SK-N-SH treated with all-trans-retinoic acid at 6 μM for 48 hours (cell line): ENCODE results near the gene OST4.

Experiments used
- BACH2 ChIP-seq: fragments of 250-450 bp; sonication (Bioruptor Pico); IDR thresholded peaks from 2 replicates; pipeline ENCODE4 v1.9.0; 2021; ENCODE audit warnings: mild to moderate bottlenecking, borderline replicate concordance
- CSDC2 ChIP-seq: fragments of 250-450 bp; sonication (Bioruptor Pico); IDR thresholded peaks from 2 replicates; pipeline ENCODE4 v1.5.0; 2020; ENCODE audit warnings: mild to moderate bottlenecking, moderate library complexity
- CSRNP3 ChIP-seq: fragments of 250-450 bp; sonication (Bioruptor Pico); IDR thresholded peaks from 2 replicates; pipeline ENCODE4 v1.5.1; 2021; ENCODE audit warnings: mild to moderate bottlenecking, moderate library complexity
- ESRRG ChIP-seq: fragments of 250-450 bp; sonication (Bioruptor Pico); IDR thresholded peaks from 2 replicates; pipeline ENCODE4 v1.6.1; 2021; ENCODE audit warnings: mild to moderate bottlenecking
- PATZ1 ChIP-seq: fragments of 250-450 bp; sonication (Bioruptor Pico); IDR thresholded peaks from 2 replicates; pipeline ENCODE4 v1.8.0; 2020; ENCODE audit warnings: mild to moderate bottlenecking, moderate library complexity, borderline replicate concordance
- POU6F1 ChIP-seq: fragments of 250-450 bp; sonication (Bioruptor Pico); IDR thresholded peaks from 2 replicates; pipeline ENCODE4 v1.8.0; 2021; ENCODE audit warnings: low read depth, mild to moderate bottlenecking, moderate library complexity, borderline replicate concordance
- RARB ChIP-seq: fragments of 250-450 bp; sonication (Bioruptor Pico); IDR thresholded peaks from 2 replicates; pipeline ENCODE4 v1.8.0; 2021; ENCODE audit warnings: mild to moderate bottlenecking, moderate library complexity
- TCF4 ChIP-seq: fragments of 250-450 bp; sonication (Bioruptor Pico); IDR thresholded peaks from 2 replicates; pipeline ENCODE4 v1.8.0; 2021; ENCODE audit warnings: mild to moderate bottlenecking, moderate library complexity, borderline replicate concordance
- TSHZ2 ChIP-seq: fragments of 250-450 bp; sonication (Bioruptor Pico); IDR thresholded peaks from 2 replicates; pipeline ENCODE4 v1.5.0; 2020; ENCODE audit warnings: mild to moderate bottlenecking, moderate library complexity
- ZFP3 ChIP-seq: fragments of 250-450 bp; sonication (Bioruptor Pico); IDR thresholded peaks from 2 replicates; pipeline ENCODE4 v1.5.0; 2020; ENCODE audit warnings: mild to moderate bottlenecking, moderate library complexity
- ZFP30 ChIP-seq: fragments of 450-650 bp; formaldehyde crosslinking; IDR thresholded peaks from 2 replicates; pipeline ENCODE4 v1.5.0; 2022; ENCODE audit warnings: mild to moderate bottlenecking, moderate library complexity
- ZNF565 ChIP-seq: fragments of 450-650 bp; formaldehyde crosslinking; conservative IDR thresholded peaks from 2 replicates; pipeline ENCODE4 v1.5.0; 2020; ENCODE audit warnings: low read depth, mild to moderate bottlenecking, moderate library complexity
- ZNF8 ChIP-seq: fragments of 450-650 bp; formaldehyde crosslinking; IDR thresholded peaks from 2 replicates; pipeline ENCODE4 v1.5.0; 2020; ENCODE audit warnings: mild to moderate bottlenecking, moderate library complexity
- TF ChIP-seq, protein P1 (sequence below): fragments of 250-450 bp; sonication (Bioruptor Pico); IDR thresholded peaks from 2 replicates; pipeline ENCODE4 v1.5.1; 2020; ENCODE audit warnings: low read depth, mild to moderate bottlenecking, moderate library complexity

DNA sequence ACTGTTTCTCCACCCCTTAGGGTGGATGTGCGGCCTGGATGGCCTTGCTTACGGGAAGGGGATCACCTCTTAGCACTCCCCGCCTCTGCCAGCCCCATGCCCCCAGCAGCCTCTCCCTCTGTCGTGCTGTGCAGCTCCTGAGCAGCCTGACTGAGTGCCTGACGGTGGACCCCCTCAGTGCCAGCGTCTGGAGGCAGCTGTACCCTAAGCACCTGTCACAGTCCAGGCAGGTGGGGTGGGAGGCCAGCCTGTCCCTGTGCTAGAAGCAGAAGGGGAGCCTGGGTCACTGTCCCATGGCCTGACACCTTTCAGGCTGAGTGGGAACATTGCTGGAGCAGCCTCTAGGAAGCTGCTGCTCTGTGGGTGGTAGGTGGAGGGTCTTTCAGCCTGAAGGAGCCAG is 33.4 kb downstream of the OST4 start:
- TF ChIP-seq PATZ1 (CRISPR knock-in tag) (no peak), POU6F1 (no peak), RARB (CRISPR knock-in tag) (no peak), TSHZ2 (CRISPR knock-in tag) (no peak), ZFP3 (no peak), CSDC2 (CRISPR knock-in tag) (no peak), BACH2 (CRISPR knock-in tag) (no peak), ZNF565 (no peak), ESRRG (CRISPR knock-in tag) (no peak), ZNF8 (CRISPR knock-in tag) (no peak), ZFP30 (CRISPR knock-in tag) (no peak), CSRNP3 (CRISPR knock-in tag) (no peak), TCF4 (CRISPR knock-in tag) (no peak)
- TF ChIP-seq, protein P1, sequence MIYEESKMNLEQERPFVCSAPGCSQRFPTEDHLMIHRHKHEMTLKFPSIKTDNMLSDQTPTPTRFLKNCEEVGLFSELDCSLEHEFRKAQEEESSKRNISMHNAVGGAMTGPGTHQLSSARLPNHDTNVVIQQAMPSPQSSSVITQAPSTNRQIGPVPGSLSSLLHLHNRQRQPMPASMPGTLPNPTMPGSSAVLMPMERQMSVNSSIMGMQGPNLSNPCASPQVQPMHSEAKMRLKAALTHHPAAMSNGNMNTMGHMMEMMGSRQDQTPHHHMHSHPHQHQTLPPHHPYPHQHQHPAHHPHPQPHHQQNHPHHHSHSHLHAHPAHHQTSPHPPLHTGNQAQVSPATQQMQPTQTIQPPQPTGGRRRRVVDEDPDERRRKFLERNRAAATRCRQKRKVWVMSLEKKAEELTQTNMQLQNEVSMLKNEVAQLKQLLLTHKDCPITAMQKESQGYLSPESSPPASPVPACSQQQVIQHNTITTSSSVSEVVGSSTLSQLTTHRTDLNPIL (CRISPR knock-in tag), result no peak
